GM19455 (cell line): ENCODE measurements around the gene BCL2A1.
"Not testable (repeated sequence)": the region's sequence is repeated elsewhere in the genome, so short reads cannot be mapped to it uniquely, and the experiment has no call there.

Experiments
- ATAC-seq: cut with Tn5 transposase; IDR thresholded peaks from one replicate; pipeline ENCODE4 v1.9.1; 2021; ENCODE audit not compliant: unreplicated experiment

Gene BCL2A1

DNA sequence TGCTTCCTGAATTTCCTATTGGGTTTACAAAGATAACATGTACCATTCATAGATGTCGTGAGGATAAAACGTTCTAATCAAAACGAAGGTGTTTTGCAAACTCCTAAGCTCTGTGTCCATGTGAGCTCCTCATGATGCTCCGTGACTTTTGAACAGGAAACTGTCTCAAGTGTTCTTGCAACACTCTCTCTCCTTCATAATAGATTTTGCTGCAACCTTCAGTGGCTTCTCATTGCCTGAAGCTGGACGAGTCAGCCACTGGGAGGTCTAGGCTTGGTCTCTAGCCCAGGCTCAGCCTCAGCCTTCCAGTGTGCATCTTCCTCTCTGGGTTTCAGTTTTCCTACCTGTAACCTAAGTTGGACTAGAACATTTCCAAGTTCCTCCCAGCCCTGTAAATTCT lies 18.7 kb upstream of the BCL2A1 start:
- ATAC-seq: no peak

DNA sequence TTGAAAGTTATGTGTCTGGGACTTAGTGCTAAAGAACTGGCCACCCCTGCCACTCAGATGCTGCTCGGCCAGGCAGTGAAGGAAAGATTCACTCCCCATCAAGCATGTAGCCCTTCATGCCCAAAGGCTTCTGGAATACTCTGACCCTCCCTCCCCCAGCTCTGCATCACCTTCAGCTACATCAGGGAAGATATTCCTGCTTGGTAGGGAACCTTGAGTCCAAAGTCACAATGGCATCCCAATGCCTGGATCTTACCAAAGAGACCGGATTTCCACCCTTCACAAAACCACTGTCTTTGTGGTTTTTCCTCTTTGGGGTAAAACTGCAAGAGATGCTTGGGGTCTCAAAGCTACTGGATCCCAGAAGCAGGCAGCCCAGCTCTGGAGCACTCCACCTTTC lies 18.2 kb upstream of the BCL2A1 start:
- ATAC-seq: no peak

DNA sequence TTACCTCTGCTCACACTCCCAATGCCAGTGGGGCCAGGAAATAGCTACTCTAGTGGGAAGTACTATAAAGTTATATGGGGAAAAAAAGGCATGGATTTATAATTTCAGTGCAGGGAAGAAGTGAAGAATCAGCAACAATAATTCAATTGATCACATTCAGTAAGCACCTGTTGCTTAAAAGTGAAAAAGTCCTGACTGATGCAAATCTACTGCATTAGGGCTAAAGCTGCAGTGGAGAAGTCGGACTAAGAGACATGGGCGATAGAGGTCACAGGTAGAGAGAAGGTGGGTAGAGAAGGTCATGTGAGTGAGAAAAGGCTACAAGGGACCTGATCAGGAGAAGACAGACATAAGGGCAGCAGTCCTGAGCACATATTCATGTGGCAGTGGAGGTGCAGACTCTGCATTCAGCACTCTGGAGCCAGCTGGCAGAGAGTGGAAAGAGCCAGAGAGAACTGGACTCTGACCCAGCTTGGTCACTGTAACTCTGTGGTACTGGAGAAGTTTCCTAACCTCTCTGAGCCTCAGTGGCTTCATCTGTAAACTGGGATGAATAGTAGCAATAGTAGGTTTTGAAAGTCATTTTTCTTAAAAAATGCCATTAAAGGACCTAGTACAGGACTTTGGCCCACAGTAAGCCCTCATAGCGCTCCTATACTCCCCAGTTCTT lies 17.6 kb upstream of the BCL2A1 start:
- no peak for ATAC-seq

DNA sequence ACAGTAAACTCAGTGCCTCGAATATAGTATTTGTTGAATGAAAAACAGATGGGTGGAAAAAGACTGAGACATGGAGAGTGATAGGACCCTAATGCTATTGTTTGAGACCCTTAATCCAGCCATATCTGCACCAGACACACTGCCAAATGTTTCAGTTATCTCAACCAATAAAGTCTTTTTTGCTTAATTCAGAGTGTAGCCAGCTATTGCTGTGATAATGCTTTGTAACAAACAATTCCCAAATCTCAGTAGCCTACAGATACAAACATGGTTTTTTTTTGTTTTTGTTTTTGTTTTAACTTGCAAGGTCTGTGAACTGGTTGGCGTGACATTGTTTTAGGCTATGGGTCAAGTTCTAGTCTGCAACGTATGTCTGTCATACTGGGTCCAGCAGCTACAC lies 17.0 kb upstream of the BCL2A1 start:
- ATAC-seq: no peak

DNA sequence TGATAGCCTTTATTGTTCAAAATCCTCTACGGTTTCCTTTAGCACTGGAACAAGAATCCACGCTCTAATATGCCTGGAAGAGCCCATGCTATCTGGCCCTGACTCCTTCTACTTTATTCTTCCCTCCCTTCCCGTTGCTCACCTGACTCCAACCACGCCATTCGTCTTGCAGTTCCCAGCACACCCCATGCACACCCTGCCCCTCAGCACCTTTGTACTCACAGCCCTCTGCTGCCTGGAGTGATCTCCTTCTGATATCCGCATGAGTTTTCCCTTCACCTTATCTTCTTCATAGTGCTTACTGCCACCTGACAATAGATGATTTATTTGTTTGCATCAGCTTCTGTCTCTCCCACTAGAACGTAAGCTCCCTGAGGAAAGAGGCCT lies 16.6 kb upstream of the BCL2A1 start:
- ATAC-seq: no peak

DNA sequence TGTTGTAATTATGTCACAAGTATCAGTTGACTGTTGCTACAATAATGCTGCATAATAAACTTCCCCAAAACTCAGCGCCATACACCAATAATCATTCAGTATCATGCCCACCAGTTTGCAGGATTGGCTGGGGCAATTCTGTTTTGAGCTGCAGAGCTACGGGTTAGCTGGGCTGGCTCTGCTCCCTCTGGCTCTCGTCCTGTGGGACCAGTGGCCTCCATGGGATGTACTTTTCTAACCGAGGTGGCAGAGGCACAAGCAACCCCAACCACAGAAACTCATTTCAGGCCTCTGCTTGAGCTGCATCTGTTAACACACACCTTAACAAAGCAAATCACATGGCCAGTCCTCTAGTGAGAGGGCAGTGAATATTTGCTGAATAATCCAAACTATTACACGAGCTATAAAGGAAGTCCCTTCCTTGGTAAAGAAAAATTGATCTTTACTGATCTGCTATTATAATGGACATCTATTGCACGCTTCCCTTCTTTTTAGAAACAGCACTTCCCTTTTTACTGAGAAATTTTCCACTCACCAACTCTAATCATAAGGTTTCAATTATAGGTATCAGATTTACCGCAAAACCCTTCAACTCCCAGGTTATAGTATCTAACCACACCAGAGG lies 10.9 kb upstream of the BCL2A1 start:
- ATAC-seq: peak; percentile 34

DNA sequence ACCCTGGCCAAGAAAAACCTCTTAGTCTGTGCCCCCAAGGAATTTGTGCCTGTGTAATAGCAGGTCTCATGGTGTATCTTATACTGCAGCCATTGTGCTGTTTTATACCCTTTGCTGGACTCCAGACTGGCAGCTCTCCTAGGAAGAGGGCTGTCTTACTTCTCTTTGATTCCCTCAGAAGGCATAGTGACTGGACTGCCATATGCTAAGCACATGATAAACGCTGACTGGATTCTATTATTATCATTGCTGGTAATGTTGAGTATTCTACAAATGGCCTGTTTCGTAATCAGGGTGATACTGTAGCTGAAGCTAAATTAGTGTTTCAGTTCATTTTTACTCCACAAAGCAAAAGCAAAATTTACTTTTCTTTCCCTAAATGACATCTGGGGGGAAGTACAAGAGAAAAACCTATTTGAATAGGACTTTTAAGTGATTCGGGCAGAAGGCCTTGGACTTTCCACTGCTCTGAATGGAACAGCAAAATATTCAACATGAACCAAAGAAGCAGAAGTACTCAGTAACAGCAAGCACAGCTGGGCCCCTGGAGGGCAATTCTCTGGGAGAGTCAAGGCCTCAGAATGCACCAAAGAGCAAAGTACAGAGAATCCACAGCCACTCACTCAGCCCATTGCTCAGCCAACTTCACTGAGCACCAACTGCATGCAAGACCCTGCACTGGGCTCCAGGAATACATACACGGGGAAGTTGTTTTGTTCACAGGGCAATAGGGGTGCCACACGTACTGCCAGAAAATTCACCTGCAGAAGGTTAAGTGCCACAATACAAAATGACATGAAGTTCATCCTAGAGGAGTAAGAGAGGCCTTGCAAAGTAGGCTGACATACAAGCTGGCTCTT lies 7.9 kb upstream of the BCL2A1 start:
- peak; percentile 74 for ATAC-seq

DNA sequence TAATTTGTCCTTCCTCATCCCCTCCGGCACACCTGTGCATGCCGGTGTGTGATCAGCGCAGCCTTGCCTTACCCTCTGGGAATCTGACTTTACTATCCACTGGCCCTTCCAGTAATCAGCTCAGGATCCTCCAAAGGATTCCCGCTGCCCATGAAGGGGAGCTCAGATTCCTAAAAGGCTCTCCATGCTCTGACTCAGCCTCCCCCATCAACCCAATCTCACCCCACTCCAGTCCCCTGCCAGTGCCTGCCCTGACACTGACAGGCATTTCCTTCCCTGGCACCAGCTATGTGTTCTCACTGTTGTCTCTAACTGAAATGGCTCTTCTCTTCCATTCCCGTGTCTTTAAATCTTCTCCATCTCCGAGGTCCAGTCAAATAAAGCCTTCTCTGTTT lies 7.3 kb upstream of the BCL2A1 start:
- no peak for ATAC-seq

DNA sequence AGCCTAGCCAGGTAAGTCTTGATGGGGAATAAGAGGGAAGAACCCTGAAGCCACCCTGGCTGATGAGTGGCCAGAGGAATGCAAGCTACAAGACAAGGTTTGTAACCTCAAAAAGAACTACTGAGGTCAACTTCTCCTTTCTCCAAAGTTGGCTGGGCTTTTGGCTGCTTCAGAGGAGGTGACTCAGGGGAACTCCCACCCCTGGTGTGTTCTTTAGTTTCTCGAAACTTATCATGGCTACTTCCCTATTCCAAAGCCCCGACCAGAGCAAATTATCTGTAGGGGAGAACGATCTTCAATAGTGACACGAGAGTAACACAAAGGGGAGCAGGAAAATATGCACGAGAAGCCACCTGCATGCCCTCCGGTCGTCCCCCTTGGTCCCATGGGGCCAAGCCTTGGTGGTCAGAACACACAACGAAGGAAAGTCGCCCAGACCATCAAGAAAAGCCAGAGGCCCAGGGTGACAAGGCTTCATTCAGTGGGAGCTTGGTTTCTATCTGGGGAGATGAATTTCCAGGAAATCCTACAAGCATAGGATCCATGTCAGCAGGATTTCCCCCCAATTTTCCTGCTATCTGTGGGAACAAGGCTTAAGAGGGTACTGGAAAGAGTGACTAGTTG lies 6.5 kb upstream of the BCL2A1 start:
- ATAC-seq: peak; percentile 37

DNA sequence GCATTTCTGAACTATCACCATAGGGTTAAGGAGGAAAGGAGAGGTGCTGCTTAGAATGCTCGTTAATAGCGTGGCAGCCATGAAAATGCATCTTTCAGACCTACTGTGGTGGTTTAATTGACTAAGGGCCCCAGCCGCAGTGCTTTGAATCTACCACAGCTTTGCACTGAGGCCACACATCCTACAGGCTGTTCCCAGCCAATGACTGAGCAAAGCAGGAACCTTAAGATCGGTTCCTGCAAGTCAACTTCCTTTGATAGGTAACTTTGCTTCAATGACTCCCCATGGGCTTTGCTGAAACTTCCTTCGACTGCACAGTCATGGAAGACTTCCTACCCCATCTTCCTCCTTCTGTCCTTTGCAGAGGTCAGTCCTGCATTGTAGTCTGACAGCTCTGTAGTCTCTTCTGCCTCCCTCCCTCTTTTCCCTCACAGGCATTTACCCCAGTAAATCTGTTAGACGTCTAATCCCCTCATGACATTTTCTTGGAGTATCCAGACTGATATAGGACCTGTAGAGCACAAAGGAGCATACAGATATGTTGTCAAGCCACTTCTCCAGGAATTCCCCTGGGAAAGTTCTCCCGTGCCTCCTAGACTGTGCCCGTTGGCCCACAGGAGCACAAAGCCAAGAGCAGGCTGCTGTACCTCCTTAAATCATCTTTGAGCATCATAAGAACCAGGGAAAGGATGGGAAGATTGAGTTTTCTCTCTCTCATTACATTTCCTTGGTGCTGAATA lies 2.6 kb upstream of the BCL2A1 start:
- ATAC-seq: no peak

DNA sequence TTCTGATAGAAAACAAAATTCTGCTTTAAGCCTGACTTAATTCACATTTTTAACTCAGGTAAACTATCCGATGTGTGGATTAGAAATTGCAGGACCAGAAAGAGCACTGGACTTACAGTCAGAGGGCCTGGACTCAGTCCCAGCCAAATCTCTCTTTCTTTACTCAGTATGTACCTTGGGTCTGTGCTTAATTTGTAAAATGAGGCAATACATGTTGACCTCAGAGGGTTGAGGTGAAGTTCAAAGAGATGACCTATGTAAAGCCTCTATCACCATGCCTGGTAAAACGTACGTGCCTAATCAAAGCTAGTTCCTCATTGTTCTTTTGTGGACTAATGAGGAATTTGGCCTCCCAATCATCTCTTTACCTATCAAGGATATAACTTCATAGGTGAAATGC lies 1.9 kb upstream of the BCL2A1 start:
- ATAC-seq: no peak

DNA sequence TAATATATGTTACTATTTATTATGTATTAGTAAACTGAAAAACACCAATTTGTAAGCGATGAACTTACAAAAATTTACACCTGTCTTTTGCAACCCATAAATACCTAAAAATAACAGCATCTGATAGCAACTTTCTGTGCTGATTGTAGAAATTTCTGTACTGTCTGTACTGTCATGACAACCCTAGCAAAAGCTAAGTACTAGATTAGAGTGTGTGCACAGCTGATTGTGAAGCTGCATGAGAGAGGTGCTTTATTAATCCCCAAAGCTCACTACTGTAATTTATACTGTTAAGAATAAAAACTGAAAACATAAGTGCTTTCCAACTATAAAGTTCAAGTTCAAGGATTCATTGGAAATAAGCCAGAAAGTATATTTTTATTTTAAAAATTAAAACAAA lies 815 bp downstream of the BCL2A1 start:
- no peak for ATAC-seq

DNA sequence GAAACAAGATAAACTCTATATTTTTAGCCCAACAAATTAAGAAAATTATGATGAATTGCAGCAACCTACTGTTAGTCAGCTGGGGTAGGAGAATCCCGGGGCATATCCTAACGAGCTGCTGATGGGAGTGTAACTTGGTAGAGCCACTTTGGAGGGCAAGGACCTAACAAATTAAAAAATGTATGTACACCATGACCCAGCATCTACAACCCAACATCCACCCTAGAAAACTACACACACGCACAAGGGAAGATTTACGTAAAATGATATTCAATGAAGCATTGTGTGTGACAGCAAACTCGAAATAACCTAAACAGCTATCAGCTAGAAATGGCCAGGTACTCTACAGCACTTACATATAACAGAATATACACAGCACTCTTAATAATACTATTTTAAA lies 1.9 kb downstream of the BCL2A1 start:
- ATAC-seq: no peak

DNA sequence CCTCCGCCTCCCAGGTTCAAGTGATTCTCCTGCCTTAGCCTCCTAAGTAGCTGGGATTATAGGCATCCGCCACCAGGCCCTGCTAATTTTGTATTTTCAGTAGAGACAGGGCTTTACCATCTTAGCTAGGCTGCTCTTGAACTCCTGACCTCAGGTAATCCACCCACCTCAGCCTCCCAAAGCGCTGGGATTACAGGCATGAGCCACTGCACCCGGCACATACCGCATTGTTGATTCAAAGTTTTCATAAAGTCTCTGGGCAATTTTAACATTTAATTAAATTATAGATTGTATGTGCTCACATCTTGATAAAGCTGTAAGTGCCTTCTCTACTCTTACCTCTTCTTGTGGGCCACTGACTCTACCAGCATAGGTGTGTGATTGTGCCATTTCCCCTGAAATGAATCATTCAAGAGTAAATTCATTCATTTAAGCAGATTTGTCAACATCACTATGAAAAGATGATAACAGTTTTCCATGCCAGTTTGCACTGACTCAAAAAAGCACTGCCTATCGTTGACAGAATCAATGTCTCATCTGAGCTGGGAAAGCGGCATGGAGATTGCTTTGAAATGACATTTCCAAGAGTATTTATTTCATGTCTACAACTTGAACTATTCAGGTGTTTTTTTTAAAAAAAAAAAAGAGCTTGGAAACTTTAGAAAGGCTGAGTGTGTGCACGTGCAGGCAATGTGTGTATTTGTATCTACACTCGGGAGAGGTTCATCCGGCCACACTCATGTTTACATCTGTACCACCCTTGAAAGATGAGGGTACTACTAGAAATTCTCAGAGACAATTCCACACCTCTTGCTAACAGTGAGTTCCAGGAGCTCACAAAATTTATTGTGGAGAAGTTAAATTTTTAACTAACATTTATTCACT lies 3.5 kb downstream of the BCL2A1 start:
- ATAC-seq: no peak

DNA sequence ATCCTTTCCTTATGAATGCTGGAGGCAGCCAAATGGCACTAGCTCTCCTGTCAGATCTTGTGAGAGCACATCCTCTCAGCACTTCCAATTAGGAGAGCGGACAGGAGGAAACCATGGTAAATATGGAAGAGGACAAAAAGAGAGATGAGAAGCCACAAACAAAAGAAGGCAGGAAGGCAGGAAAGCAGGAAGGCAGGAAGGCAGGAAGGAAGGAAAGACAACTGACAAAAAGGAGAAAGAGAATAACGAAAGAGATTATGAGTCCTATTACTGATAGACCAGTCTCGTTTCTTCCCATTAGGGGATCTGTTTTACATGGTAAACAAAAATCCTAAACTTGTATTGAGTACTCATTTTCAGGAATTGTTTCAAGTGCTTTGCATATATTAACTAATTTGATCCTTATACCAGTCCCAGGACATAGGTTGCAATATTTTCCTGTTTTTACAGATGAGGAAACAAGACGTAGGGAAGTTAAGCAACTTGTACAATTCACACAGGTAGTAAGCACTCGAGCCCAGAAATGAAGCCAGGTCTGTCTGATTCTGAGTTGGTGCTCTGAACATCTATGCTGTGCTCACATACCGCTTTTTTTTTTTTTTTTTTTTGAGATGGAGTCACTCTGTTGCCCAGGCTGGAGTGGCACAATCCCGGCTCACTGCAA lies 4.2 kb downstream of the BCL2A1 start:
- ATAC-seq: no peak

DNA sequence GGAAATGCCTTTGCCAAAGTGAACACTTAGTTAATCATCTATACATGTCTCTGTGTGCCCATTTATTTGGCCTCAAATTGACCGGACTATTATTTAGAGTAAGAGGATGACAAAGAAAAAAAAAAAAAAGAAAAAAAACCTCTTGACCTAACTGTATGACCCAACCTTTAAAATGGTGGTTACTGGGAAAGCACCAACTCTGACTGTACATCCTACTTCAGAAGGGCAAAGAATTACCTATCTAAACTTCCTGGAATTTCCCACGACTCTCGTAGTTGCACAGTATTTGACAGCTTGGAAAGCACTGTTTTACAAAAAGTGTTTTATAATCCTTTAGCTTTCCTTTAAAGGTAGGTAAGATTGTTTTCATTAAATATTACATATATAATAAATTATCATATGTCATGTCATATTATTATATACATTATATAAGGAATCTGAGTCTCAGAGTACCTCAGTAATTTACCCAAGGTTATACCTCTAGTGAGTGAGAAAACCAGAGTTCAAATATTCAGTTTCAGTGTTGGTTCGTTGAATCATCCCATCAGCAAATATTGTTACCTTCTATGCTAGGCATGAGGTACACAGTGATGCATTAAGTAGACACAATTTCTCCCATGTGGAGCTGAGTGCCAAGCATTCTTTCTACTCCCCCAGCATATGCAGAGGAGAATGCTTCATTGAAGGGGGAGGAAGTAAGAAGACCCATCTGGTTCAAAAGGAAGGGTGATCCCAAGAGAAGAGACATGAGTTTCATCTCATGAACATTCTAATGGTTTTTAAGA lies 5.0 kb downstream of the BCL2A1 start:
- no peak for ATAC-seq

DNA sequence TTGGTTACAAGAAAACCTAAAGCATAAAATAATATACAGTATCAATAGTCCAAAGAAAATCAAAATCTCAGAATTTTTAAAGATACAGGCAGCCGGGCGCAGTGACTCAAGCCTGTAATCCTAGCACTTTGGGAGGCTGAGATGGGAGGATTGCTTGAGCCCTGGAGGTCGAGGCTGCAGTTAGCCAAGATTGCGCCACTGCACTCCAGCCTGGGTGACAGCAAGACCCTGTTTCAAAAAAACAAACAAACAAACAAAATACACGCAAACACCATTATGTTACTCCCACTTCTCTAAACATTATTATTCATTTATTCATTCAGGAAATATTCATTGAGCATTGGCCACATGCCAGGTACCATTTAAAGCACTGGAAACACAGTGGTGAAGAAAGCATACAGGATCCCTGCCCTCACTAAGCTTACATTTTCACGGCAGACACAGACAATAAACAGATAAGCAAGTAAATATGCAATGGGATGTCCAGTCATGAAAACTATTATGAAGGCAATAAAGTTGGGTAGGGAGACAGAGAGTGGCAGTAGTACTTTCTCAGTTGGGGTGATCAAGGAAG lies 6.7 kb downstream of the BCL2A1 start:
- no peak for ATAC-seq

DNA sequence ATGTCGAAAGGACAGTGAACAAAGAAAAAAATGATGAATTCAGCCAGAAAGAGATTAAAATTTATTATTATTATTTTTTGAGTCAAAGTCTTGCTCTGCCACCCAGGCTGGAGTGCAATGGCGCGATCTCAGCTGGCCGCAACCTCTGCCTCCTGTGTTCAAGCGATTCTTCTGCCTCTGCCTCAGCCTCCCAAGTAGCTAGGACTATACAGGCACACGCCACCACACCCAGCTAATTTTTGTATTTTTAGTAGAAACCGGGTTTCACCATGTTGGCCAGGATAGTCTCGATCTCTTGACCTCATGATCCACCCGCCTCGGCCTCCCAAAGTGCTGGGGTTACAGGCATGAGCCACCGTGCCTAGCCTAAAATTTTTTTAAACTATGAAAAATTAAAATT lies 8.1 kb downstream of the BCL2A1 start:
- not testable (repeated sequence) for ATAC-seq
